VCaP (cell line): ENCODE data around the gene TSTD2.

Experiments
- H3K27ac ChIP-seq: fragments of 450-650 bp; 2 replicates; pipeline ENCODE4 v1.5.1; 2017
- TF ChIP-seq, protein P1 (sequence below): fragments of 450-650 bp; conservative IDR thresholded peaks from 2 replicates; pipeline ENCODE4 v1.5.1; 2017; ENCODE audit warnings: mild to moderate bottlenecking, moderate library complexity

TSTD2 gene

GRCh38 chr9:97617939-97618416 is 15.2 kb downstream of the TSTD2 start:
- TF ChIP-seq, protein P1, sequence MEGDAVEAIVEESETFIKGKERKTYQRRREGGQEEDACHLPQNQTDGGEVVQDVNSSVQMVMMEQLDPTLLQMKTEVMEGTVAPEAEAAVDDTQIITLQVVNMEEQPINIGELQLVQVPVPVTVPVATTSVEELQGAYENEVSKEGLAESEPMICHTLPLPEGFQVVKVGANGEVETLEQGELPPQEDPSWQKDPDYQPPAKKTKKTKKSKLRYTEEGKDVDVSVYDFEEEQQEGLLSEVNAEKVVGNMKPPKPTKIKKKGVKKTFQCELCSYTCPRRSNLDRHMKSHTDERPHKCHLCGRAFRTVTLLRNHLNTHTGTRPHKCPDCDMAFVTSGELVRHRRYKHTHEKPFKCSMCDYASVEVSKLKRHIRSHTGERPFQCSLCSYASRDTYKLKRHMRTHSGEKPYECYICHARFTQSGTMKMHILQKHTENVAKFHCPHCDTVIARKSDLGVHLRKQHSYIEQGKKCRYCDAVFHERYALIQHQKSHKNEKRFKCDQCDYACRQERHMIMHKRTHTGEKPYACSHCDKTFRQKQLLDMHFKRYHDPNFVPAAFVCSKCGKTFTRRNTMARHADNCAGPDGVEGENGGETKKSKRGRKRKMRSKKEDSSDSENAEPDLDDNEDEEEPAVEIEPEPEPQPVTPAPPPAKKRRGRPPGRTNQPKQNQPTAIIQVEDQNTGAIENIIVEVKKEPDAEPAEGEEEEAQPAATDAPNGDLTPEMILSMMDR = no peak
- H3K27ac ChIP-seq = no peak overlapping the region

- H3K27ac ChIP-seq = peak overlapping the region; percentile 20; the same call in 1 of the 2 replicates
- TF ChIP-seq, protein P1 = peak; percentile 86
Measured at GRCh38 chr9:97615439-97616072, 17.6 kb downstream of the TSTD2 start.

- TF ChIP-seq, protein P1 = no peak
Measured at GRCh38 chr9:97604901-97605645, 28.1 kb downstream of the TSTD2 start.

GRCh38 chr9:97602430-97602829 is 30.7 kb downstream of the TSTD2 start:
- H3K27ac ChIP-seq = no peak overlapping the region
- TF ChIP-seq, protein P1 = no peak

More at GRCh38 chr9:97604901-97605645, 28.1 kb downstream of the TSTD2 start:
- no peak overlapping the region for H3K27ac ChIP-seq

GRCh38 chr9:97601228-97601898 is 31.8 kb downstream of the TSTD2 start:
- no peak overlapping the region for H3K27ac ChIP-seq
- TF ChIP-seq, protein P1 = no peak

GRCh38 chr9:97600531-97601227 is 32.5 kb downstream of the TSTD2 start:
- TF ChIP-seq, protein P1 = no peak
- H3K27ac ChIP-seq = no peak overlapping the region
